GM21576 (cell line): ENCODE data around the gene SUPT5H.

Experiments used
- ATAC-seq: cut with Tn5 transposase; IDR thresholded peaks from one replicate; pipeline ENCODE4 v1.9.1; 2021; ENCODE audit warnings: mild to moderate bottlenecking, moderate library complexity; ENCODE audit not compliant: unreplicated experiment

Gene SUPT5H

DNA sequence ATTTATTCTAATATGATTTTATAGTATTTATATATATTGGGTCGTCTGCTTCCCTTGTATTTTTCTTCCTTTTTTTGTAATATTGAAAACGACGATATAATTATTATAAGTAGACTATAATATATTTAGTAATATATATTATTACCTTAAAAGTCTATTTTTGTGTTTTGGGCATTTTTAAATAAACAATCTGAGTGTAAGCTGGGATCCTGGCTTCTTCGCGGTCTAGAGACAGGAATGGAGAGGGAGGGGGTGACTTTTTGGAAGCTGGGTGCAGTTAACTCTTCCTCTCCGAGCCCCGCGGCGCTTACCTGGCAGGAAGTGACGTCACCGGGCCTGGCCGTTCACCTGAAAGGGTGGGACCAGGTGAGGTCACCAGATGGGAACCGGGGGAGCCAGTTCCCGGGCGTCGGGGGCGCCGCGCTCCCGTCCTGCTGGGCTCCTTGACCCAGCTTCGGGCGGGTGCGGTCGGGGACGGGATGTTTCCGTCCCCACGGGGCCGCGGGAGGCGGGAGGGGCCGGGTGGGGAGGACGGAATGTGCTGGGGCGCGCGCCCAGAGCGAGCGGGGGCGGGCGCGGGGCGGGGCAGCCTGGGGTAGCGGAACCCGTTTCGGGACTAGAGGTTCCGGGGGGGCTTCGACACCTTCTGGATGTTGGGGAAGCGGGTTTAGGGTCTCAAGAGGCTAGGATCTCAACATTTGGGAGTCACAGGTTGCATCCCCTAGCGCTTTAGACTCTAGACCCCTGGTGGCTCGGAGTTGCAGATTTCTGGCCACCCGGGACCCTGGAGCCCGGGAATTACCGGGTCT, 36.0 kb upstream of the SUPT5H start:
- ATAC-seq = no peak

GRCh38 chr19:39410017-39410830, 35.2 kb upstream of the SUPT5H start:
- no peak for ATAC-seq

DNA sequence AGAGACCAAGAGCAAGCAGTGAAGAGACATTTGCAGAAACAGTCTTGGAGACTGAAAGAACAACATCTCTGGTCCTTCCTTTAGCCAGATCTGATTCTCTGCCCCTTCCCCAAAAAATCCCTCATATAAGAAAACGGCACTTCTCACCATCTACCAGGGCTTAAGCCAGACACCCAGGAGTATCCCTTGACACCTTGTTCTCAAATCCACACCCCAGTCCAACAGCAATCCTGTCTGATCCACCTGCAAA, 34.6 kb upstream of the SUPT5H start:
- no peak for ATAC-seq

GRCh38 chr19:39411081-39411831, 34.1 kb upstream of the SUPT5H start:
- no peak for ATAC-seq

- peak; percentile 17 for ATAC-seq
Measured at GRCh38 chr19:39411832-39412099, 33.6 kb upstream of the SUPT5H start.

DNA sequence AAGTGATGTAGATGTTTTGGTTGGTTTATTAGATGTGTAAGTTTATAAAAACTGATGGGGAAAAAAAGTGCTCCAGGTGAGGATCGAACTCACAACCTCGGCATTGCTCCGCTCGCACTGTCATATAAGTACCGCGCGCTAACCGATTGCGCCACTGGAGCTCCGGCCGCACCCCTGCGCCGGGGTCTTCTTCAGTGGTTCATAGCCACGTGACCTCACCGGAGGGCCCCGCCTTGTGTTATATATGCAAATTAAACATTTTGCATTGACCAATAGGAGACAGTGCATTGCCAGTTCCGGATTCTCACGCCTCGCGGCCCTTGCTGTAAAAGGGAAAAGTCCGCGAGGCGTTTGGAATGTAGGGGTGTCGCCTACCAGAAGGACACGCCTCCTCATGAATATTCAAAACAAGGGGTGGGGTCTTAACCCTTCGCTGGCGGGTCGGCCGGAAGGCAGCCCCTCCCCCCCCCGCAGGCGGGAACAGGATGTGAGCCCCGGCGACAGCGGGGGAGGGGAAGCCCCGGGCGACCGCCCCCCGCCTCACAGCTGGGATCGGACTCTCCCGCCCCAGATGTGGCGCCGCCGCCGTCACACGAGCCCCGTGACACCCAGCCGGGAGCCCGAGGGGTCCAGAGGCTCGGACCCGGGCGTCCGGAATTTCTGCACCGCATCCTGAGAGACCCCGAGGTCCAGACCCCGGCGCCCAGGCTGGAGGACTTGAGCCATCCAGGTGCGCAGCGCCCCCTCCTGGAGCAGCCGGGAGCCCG, 33.1 kb upstream of the SUPT5H start, which contains the start of gene PLEKHG2:
Gene PLEKHG2, plus strand, starts transcription at position 570 of the 767 bp plus-strand sequence. CDS start 1,418 bp downstream, outside the sequence.
- peak; percentile 46 for ATAC-seq

- ATAC-seq = no peak
Measured at GRCh38 chr19:39412867-39413271, 32.5 kb upstream of the SUPT5H start.

DNA sequence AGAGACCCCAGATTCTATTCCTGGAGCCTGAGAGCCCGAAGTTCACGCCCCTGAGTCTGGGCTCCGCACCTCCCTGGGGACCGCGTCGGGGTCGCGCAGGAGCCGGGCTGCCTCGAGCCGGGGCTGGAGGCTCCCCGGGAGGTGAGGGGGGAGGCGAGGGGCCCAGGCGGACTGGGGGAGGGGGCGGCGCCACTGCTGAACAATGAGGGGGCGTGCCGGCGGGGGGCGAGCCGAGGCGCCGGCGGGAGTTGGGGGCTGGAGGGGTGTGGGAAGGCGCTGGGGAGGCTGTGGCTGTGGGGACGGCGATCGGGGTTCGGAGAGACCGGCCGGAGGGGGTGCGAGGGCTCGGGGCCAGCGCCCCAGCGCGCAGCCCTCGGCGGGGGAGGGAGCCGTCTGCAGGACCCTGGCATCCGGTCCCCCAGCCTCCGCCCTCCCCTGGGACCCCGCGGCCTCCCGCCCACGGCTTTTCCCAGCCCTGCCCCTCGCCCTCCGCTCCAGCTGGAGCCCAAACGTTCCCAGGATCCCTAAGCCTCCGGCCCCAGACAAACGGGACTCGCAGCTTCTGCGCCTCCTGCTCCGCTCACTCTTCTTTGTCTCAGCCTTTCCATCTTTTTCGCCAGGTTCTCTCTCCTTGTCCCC, 32.0 kb upstream of the SUPT5H start:
- ATAC-seq = no peak

DNA sequence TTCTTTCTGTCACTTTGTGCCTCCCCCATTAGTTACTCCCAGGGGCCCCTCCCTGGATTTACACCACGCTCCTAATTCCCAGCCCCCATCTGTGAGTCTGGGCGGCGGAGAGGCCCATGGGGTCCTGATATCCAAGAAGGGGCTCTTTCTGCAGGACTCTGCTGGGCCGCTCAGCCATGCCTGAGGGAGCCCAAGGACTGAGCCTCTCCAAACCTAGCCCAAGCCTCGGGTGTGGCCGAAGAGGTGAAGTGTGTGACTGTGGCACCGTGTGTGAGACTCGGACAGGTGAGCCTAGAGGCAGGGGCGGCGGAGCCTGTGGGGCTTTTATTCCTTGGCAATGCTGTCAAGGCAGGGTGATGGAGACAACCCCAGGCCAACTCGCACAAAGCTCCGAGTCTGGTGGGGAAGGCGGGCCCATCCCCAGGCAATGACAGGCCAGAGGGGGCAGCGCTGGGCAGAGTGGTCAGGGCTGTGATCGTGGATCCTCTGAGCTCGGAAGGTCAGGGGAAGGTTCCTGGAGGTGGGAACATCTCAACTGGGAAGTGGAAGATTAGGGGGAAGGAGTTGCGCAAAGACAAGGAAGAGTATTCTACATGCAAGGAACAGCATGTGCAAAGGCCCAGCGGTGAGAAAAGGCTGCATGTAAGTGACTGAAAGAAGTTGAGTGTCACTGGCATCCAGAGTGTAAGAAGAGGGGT, 31.3 kb upstream of the SUPT5H start:
- ATAC-seq = no peak

DNA sequence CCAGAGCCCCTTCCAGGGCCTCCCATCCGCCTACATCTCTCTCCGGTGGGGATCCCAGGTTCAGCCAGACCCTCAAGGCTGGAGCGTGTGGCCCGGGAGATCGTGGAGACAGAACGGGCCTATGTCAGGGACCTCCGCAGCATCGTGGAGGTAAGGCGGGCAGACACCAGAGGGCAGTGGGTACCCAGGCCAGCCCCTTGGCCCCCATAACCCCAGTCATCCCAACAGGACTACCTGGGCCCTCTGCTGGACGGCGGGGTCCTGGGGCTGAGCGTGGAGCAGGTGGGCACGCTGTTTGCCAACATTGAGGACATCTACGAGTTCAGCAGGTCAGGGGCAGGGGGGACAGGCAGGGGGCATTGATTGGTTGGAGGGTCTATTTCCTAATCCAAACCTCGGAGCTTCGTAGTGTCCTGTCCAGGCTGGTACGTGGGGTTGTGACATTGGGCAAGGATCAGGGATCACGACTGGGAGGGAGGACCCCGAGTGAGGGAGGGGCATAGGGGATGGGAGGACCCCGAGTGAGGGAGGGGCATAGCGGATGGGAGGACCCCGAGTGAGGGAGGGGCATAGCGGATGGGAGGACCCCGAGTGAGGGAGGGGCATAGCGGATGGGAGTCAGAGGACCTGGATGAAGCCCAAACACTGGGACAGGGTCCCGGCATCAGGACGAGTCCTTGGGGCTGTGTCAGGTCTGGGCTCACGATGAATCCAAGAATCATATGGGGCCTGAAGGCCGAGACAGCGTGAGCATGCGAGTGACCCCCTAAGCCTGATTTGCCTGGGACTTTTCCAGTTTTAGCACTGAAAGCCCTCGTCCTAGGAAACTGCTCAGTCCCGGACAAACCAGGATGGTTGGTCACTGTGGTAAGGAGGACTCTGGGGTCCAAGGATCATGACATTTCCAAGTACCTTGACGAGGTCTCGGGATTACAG, 30.0 kb upstream of the SUPT5H start:
- ATAC-seq = no peak

- ATAC-seq = no peak
Measured at GRCh38 chr19:39416152-39417120, 28.9 kb upstream of the SUPT5H start.

- ATAC-seq = no peak
Measured at GRCh38 chr19:39417463-39418181, 27.8 kb upstream of the SUPT5H start.

- no peak for ATAC-seq
Measured at GRCh38 chr19:39419003-39419402, 26.4 kb upstream of the SUPT5H start.

- ATAC-seq = no peak
Measured at GRCh38 chr19:39420769-39421168, 24.6 kb upstream of the SUPT5H start.

- ATAC-seq = no peak
Measured at GRCh38 chr19:39422020-39422419, 23.4 kb upstream of the SUPT5H start.

- no peak for ATAC-seq
Measured at GRCh38 chr19:39423258-39424086, 21.9 kb upstream of the SUPT5H start.
